ENCODE data around the gene KIF26B. TPM values are rescaled to one million over a fixed set of nuclear protein-coding genes. Genes with fewer than 3 reads are reported as not detected.

The KIF26B gene
- polyA plus RNA-seq, 2 of the 4 experiments (the other 2 are of a cell fraction): 0.01 to 0.04 TPM

DNA sequence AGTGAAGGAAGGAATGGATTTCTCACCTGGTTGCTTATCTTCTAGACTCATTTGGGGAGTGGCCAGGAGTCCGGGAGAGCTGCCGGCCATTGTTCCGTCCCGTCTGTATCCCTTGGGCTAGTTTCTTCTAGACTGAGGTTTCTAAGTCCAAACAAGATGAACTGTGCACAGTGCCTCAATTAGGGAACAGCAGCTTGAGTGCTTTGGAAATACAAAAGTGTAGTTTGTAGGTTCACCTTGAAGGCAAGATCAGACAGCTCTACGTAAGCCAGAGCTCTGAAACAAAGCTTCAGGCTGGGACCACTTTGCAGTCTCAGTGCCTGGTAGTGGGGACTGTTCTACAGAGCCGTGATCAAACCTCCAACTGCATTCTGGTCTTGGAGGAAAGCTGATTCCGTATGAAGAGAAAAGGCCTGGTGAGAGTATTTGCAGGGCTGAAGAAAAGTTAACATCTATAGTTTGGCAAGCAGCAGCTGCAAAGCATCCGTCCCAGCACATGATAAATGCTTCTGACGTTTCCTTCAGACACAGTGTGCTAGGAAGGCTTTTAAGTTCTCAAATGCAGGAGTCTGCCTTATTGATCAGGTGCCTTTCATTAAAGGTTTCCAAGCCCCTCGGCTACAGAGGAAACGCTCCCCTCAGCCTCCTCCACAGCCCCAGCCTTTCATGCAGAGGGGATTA, 432.8 kb downstream of the KIF26B start:
- ATAC-seq (no peak), DNase-seq (ENCODE audit: low read depth in 1 of 2, low spot score in 1 of 2) (no peak), FAIRE-seq (no peak)
- peaks cover 15% of the 10 kb centered on the region; the same call in 2 of the 3 replicates for H3K4me1 ChIP-seq
- ChIA-PET POLR2A (no interaction called here), CTCF (no interaction called here)
- H3K9me3 ChIP-seq: no peaks in the 10 kb centered on the region
- no peak for TF ChIP-seq RAD21 (conservative IDR thresholded peaks at IDR 0.05 in 1 of 2, IDR thresholded peaks at IDR 0.05 in 1 of 2)
- no peak for TF ChIP-seq NR3C1 (IDR thresholded peaks at IDR 0.05)
- TF ChIP-seq, protein P1, sequence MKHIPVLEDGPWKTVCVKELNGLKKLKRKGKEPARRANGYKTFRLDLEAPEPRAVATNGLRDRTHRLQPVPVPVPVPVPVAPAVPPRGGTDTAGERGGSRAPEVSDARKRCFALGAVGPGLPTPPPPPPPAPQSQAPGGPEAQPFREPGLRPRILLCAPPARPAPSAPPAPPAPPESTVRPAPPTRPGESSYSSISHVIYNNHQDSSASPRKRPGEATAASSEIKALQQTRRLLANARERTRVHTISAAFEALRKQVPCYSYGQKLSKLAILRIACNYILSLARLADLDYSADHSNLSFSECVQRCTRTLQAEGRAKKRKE (CRISPR knock-in tag; IDR thresholded peaks at IDR 0.05; ENCODE audit: low read depth): no peak
- TF ChIP-seq ZSCAN20 (CRISPR knock-in tag; IDR thresholded peaks at IDR 0.05): no peak
- TF ChIP-seq RNF2 (IDR thresholded peaks at IDR 0.05; ENCODE audit: borderline replicate concordance, low read depth): no peak
- TF ChIP-seq RFX5 (IDR thresholded peaks at IDR 0.05): no peak
- no peak for TF ChIP-seq MYC (IDR thresholded peaks at IDR 0.05; ENCODE audit: borderline replicate concordance, low read length)
- no peak for TF ChIP-seq CHD4 (IDR thresholded peaks at IDR 0.05; ENCODE audit: borderline replicate concordance)
- no peak for TF ChIP-seq KDM1A (IDR thresholded peaks at IDR 0.05; ENCODE audit: low read depth)
- TF ChIP-seq SMC3 (IDR thresholded peaks at IDR 0.05): no peak
- TF ChIP-seq FOSL2 (IDR thresholded peaks at IDR 0.05): no peak
- no peak for TF ChIP-seq FOSL2 (CRISPR knock-in tag; IDR thresholded peaks at IDR 0.05)
- no peak for TF ChIP-seq HEYL (CRISPR knock-in tag; IDR thresholded peaks at IDR 0.05)
- TF ChIP-seq HOXB13 (CRISPR knock-in tag; IDR thresholded peaks at IDR 0.05; ENCODE audit: low read depth): no peak
- TF ChIP-seq BHLHE40 (IDR thresholded peaks at IDR 0.05; ENCODE audit: low read depth, low read length): no peak
- TF ChIP-seq HOXB5 (CRISPR knock-in tag; IDR thresholded peaks at IDR 0.05): no peak
- TF ChIP-seq ZFP36 (IDR thresholded peaks at IDR 0.05; ENCODE audit: borderline replicate concordance, partially characterized antibody): no peak
- TF ChIP-seq KDM5A (IDR thresholded peaks at IDR 0.05): no peak
- no peak overlapping the region for H3K27ac ChIP-seq
- no peak overlapping the region for H3K4me3 ChIP-seq
- no peak overlapping the region for H3K4me2 ChIP-seq
- WGBS (ENCODE audit: missing lambda C conversion rate): 81% methylated on average over 11 of the region's 11 CpGs

DNA sequence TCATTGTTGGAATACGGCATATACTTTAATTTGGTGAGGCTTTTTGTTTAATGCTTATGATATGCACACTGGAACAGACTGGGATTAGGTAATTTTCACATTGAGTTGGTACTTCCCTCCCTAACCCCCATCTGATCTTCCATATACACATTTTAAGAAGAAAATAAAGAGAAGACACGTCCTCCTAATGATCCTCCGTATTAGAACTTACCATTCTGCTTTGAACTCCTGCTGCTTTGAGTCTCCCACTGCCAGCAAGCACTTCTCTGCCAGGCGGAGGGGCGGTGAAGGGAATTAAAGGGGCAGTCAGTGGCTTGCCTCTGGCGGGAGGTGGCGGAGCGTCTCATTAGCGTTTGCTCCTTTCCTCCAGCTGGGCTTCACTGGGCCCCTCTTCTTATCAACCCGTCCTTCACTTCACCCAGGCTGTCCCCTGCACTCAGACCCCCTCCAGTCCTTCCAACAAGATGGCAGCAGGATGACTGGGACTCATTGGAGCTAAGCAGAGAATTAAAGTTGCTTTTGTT, 433.4 kb downstream of the KIF26B start:
- POLR2A ChIA-PET: no interaction called here
- CTCF ChIA-PET: no interaction called here
- DNase-seq (ENCODE audit: low read depth in 1 of 2, low spot score in 1 of 2): no peak
- Histone ChIP-seq H3K9me3 (no peaks in the 10 kb centered on the region), H3K4me1 (peaks cover 15% of the 10 kb centered on the region; the same call in 2 of the 3 replicates), H3K4me3 (no peak overlapping the region), H3K4me2 (no peak overlapping the region), H3K27ac (no peak overlapping the region)
- TF ChIP-seq HOXB13 (CRISPR knock-in tag; IDR thresholded peaks at IDR 0.05; ENCODE audit: low read depth) (no peak), BHLHE40 (IDR thresholded peaks at IDR 0.05; ENCODE audit: low read depth, low read length) (no peak), CEBPB (IDR thresholded peaks at IDR 0.05) (no peak), HDAC2 (IDR thresholded peaks at IDR 0.05) (no peak), TFCP2L1 (CRISPR knock-in tag; IDR thresholded peaks at IDR 0.05) (no peak), FOXS1 (CRISPR knock-in tag; IDR thresholded peaks at IDR 0.05) (no peak), RNF2 (IDR thresholded peaks at IDR 0.05; ENCODE audit: borderline replicate concordance, low read depth) (no peak), MYC (IDR thresholded peaks at IDR 0.05; ENCODE audit: borderline replicate concordance, low read length) (no peak), JUNB (IDR thresholded peaks at IDR 0.05) (no peak), KDM5A (IDR thresholded peaks at IDR 0.05) (no peak), TP53 (CRISPR knock-in tag; IDR thresholded peaks at IDR 0.05) (no peak), ZSCAN20 (CRISPR knock-in tag; IDR thresholded peaks at IDR 0.05) (no peak), SREBF2 (IDR thresholded peaks at IDR 0.05) (no peak)
- TF ChIP-seq, protein P2, sequence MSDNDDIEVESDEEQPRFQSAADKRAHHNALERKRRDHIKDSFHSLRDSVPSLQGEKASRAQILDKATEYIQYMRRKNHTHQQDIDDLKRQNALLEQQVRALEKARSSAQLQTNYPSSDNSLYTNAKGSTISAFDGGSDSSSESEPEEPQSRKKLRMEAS (IDR thresholded peaks at IDR 0.05): no peak
- TF ChIP-seq, protein P3, sequence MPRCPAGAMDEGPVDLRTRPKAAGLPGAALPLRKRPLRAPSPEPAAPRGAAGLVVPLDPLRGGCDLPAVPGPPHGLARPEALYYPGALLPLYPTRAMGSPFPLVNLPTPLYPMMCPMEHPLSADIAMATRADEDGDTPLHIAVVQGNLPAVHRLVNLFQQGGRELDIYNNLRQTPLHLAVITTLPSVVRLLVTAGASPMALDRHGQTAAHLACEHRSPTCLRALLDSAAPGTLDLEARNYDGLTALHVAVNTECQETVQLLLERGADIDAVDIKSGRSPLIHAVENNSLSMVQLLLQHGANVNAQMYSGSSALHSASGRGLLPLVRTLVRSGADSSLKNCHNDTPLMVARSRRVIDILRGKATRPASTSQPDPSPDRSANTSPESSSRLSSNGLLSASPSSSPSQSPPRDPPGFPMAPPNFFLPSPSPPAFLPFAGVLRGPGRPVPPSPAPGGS (IDR thresholded peaks at IDR 0.05): no peak
- TF ChIP-seq, protein P4, sequence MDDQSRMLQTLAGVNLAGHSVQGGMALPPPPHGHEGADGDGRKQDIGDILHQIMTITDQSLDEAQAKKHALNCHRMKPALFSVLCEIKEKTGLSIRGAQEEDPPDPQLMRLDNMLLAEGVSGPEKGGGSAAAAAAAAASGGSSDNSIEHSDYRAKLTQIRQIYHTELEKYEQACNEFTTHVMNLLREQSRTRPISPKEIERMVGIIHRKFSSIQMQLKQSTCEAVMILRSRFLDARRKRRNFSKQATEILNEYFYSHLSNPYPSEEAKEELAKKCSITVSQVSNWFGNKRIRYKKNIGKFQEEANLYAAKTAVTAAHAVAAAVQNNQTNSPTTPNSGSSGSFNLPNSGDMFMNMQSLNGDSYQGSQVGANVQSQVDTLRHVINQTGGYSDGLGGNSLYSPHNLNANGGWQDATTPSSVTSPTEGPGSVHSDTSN (IDR thresholded peaks at IDR 0.05): no peak
- TF ChIP-seq, protein P5, sequence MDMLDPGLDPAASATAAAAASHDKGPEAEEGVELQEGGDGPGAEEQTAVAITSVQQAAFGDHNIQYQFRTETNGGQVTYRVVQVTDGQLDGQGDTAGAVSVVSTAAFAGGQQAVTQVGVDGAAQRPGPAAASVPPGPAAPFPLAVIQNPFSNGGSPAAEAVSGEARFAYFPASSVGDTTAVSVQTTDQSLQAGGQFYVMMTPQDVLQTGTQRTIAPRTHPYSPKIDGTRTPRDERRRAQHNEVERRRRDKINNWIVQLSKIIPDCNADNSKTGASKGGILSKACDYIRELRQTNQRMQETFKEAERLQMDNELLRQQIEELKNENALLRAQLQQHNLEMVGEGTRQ (IDR thresholded peaks at IDR 0.05): no peak
- no peak for ATAC-seq
- no peak for FAIRE-seq
- 79% methylated on average over 10 of the region's 10 CpGs for WGBS (ENCODE audit: missing lambda C conversion rate)

Measured in A549 (cell line).